Liver (tissue), 9 donors: ENCODE measurements around the gene PARD6A. TPM values are rescaled to one million over a fixed set of nuclear protein-coding genes. Genes with fewer than 3 reads are reported as not detected.

Experiments used
- DNase-seq: peaks from one replicate; pipeline ENCODE4 v3.0.0-alpha.2; 2017; ENCODE audit warnings: low spot score
- H3K27ac ChIP-seq, 2 donors: one replicate each; pipeline ENCODE4 v1.7.0; 2013; ENCODE audit warnings: inconsistent platforms in 2 of 2, low read length in 2 of 2, control low read depth in 1 of 2, low read depth in 1 of 2, mild to moderate bottlenecking in 1 of 2
- H3K27me3 ChIP-seq, 4 donors: one replicate each; pipeline versions ENCODE4 v1.6.1 to v1.7.0; 2013; ENCODE audit warnings: low read length in 3 of 4, inconsistent platforms in 1 of 4, mild to moderate bottlenecking in 1 of 4, moderate library complexity in 1 of 4; ENCODE audit not compliant: control insufficient read depth in 4 of 4, insufficient read depth in 4 of 4
- H3K36me3 ChIP-seq, 4 donors: one replicate each; pipeline versions ENCODE4 v1.6.1 to v1.7.0; 2013; ENCODE audit warnings: low read length in 3 of 4, mild to moderate bottlenecking in 3 of 4, low read depth in 1 of 4, moderate library complexity in 1 of 4; ENCODE audit not compliant: control insufficient read depth in 4 of 4, insufficient read depth in 3 of 4
- H3K4me1 ChIP-seq, 4 donors: one replicate each; pipeline versions ENCODE4 v1.6.1 to v1.7.0; 2013; ENCODE audit warnings: low read length in 3 of 4, mild to moderate bottlenecking in 3 of 4, moderate library complexity in 1 of 4; ENCODE audit not compliant: control insufficient read depth in 4 of 4, insufficient read depth in 4 of 4
- H3K4me3 ChIP-seq, 3 donors: one replicate each; pipeline versions ENCODE4 v1.6.1 to v1.7.0; 2013; ENCODE audit warnings: low read length in 3 of 3, control low read depth in 1 of 3, low read depth in 1 of 3, mild to moderate bottlenecking in 1 of 3
- H3K9ac ChIP-seq, 2 donors: one replicate each; pipeline ENCODE4 v1.7.0; 2013; ENCODE audit warnings: low read length in 2 of 2, mild to moderate bottlenecking in 2 of 2, moderate library complexity in 2 of 2, control low read depth in 1 of 2, low read depth in 1 of 2
- H3K9me3 ChIP-seq, 4 donors: one replicate each; pipeline versions ENCODE4 v1.6.1 to v1.7.0; 2013; ENCODE audit warnings: low read length in 3 of 4; ENCODE audit not compliant: control insufficient read depth in 4 of 4
- EGR1 ChIP-seq, 2 donors: IDR thresholded peaks; 2 replicates each; pipeline ENCODE4 v1.6.1; 2016 to 2018; ENCODE audit warnings: antibody characterized with exemption in 2 of 2, low read depth in 2 of 2
- FOXA1 ChIP-seq: IDR thresholded peaks from 2 replicates; pipeline ENCODE4 v1.6.1; 2016; ENCODE audit warnings: antibody characterized with exemption
- GABPA ChIP-seq, 2 donors: IDR thresholded peaks in 1 of 2; conservative IDR thresholded peaks in 1 of 2; 2 replicates each; pipeline ENCODE4 v1.6.1; 2016; ENCODE audit warnings: antibody characterized with exemption in 2 of 2, mild to moderate bottlenecking in 1 of 2, moderate library complexity in 1 of 2
- HNF4A ChIP-seq, 2 donors: conservative IDR thresholded peaks; 2 replicates each; pipeline ENCODE4 v1.6.1; 2016; ENCODE audit warnings: antibody characterized with exemption in 2 of 2, mild to moderate bottlenecking in 2 of 2
- JUND ChIP-seq, 2 donors: IDR thresholded peaks; 2 replicates each; pipeline ENCODE4 v1.6.1; 2016; ENCODE audit warnings: antibody characterized with exemption in 2 of 2
- NR2F2 ChIP-seq: IDR thresholded peaks from 2 replicates; pipeline ENCODE4 v1.6.1; 2016; ENCODE audit warnings: antibody characterized with exemption
- RAD21 ChIP-seq, 2 donors: IDR thresholded peaks; 2 replicates each; pipeline ENCODE4 v1.6.1; 2016; ENCODE audit warnings: antibody characterized with exemption in 2 of 2, mild to moderate bottlenecking in 2 of 2
- REST ChIP-seq: IDR thresholded peaks from 2 replicates; pipeline ENCODE4 v1.6.1; 2016; ENCODE audit warnings: antibody characterized with exemption, mild to moderate bottlenecking
- RXRA ChIP-seq, 2 donors: IDR thresholded peaks; 2 replicates each; pipeline ENCODE4 v1.6.1; 2017 to 2018; ENCODE audit warnings: antibody characterized with exemption in 2 of 2, mild to moderate bottlenecking in 1 of 2
- SP1 ChIP-seq: IDR thresholded peaks from 2 replicates; pipeline ENCODE4 v1.6.1; 2018; ENCODE audit warnings: antibody characterized with exemption, mild to moderate bottlenecking
- TAF1 ChIP-seq: conservative IDR thresholded peaks from 2 replicates; pipeline ENCODE4 v1.6.1; 2016; ENCODE audit warnings: antibody characterized with exemption, mild to moderate bottlenecking
- YY1 ChIP-seq: IDR thresholded peaks from 2 replicates; pipeline ENCODE4 v1.6.1; 2016; ENCODE audit warnings: antibody characterized with exemption, mild to moderate bottlenecking
- ZBTB33 ChIP-seq: IDR thresholded peaks from 2 replicates; pipeline ENCODE4 v1.6.1; 2016; ENCODE audit warnings: antibody characterized with exemption
- WGBS: extraction: QIAGEN DNeasy Blood & Tissue Kit; methylation state at CpG from one replicate; pipeline ENCODE4 v1.1.7; 2013; 5-methylcytosine and 5-hydroxymethylcytosine counted together
- polyA plus RNA-seq, 2 donors: library from polyadenylated mRNA; stranded (reverse) in 1 of 2; unstranded in 1 of 2; fragments of 200-250 nt in 1 of 2; fragments of >200 nt in 1 of 2; fragmentation: Nextera tagmentation in 1 of 2; extraction: Ambion mirVana in 1 of 2; gene quantifications; one replicate each; pipeline versions ENCODE4 v1.2.1 to v1.2.3, GENCODE V29; 2013 to 2015
- total RNA-seq, 2 donors: library from RNA; depleted of rRNA; stranded (reverse); fragments of >200 nt; gene quantifications; one replicate each; pipeline ENCODE4 v1.2.3, GENCODE V29; 2014
- TF ChIP-seq, protein P1 (sequence below): IDR thresholded peaks from 2 replicates; pipeline ENCODE4 v1.6.1; 2016; ENCODE audit warnings: antibody characterized with exemption
- donor health status: healthy.
- donor health status: healthy.
- donor health status: healthy.
- donor health status: healthy.
- donor health status: healthy.

Gene PARD6A
- total and polyA plus RNA-seq, 4 donors: 0.42 to 2.4 (median 1.8) TPM

DNA sequence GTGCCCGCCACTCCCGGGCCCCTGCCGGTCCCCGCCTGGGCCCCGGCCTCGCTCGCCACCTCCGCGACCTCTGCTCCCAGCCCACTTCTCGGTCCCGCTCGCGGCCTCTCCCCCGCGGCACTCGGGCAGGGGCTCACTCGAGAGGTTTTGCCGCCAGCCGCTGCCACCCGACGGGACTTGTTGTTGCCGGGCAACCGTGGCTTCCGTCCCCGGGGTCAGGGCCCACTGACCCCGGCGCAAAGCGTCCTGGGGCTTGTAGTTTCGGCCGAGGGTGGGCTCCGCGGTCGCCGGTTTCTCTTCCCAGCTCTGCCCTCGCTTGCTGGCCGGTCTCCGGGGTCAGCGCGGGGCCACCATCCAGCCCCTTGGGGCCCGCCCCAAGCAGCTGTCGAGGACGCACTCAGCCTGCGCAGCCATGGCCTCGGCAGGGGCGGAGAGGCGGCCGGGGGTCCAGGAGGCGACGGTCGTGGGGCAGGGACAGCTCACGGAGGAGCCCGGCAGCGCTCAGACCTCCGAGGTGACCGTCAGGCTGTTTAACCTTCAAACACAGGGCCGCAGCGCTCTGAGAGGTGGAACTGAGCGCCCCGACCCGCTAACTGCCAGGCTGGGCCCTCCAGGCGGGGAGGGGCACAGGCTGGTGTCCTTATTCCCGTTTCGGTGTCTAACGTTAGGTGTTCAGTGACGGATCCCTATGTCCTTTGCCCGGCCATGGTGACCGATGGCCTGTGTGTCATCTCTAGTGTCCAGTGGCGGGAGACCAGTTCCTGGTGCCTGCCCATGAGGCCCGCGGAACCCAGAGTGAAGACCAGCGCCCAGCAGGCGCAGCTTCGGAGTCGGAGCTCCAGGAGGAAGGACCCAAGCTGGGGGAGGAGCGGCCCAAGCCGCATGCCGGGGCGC is 6.0 kb downstream of the PARD6A start, which contains the start of the genes C16orf86 and ENKD1:
C16orf86 (plus strand) TSS at position 256 of the 894 bp plus-strand sequence; CDS start at position 413, 157 bp downstream.
ENKD1 (minus strand) TSS at position 192 of the 894 bp plus-strand sequence. CDS start 308 bp downstream, outside the sequence.
- Histone ChIP-seq H3K9me3 (no peaks in the 10 kb centered on the region), H3K27me3 (no peaks in the 10 kb centered on the region), H3K36me3 (no peaks in the 10 kb centered on the region), H3K9ac (peak within 1 kb of the TSS; percentile 62 to 86), H3K4me3 (peak within 1 kb of the TSS; percentile 57 to 80 (median 70)), H3K4me1 (peaks cover 14 to 65% (median 45%) of the 10 kb centered on the region in 4 donors), H3K27ac (peak within 1 kb of the TSS; percentile 92 to 94)
- WGBS: 4% methylated on average over 78 of the region's 78 CpGs
- no peak for TF ChIP-seq SP1
- TF ChIP-seq NR2F2: peak; percentile 71
- peak in 1 of 2 donors; percentile 75 for TF ChIP-seq GABPA (IDR thresholded peaks at IDR 0.05 in 1 of 2, conservative IDR thresholded peaks at IDR 0.05 in 1 of 2)
- peak; percentile 10 for TF ChIP-seq YY1
- peak; percentile 81 for DNase-seq

DNA sequence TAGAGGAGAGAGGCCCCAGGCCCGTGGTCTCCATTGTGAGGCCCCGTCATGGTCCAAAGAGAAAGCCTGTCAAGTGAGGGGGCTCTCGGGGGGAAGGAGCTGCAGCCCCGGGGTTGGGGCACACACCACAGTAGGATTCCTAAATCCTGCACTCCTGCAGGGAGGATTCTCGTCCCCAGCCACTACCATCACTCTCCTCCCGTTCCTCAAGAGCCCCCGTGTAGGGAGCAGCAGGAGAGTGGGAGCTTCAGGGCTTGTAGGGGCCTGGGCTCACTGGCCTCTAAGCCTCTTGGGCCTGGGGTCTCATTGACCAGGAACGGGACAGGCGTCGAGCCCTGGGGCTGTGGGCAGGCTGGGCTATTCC is 6.7 kb downstream of the PARD6A start:
- Histone ChIP-seq H3K27ac (peak overlapping the region; percentile 92 to 94), H3K36me3 (no peaks in the 10 kb centered on the region), H3K9ac (peak overlapping the region; percentile 62 to 86), H3K4me1 (peaks cover 16 to 61% (median 43%) of the 10 kb centered on the region in 4 donors), H3K27me3 (no peaks in the 10 kb centered on the region), H3K4me3 (peak overlapping the region; percentile 57 to 80 (median 70)), H3K9me3 (no peaks in the 10 kb centered on the region)
- no peak for TF ChIP-seq FOXA1
- no peak for TF ChIP-seq RXRA (IDR thresholded peaks at IDR 0.05)
- TF ChIP-seq HNF4A (conservative IDR thresholded peaks at IDR 0.05): no peak
- TF ChIP-seq EGR1 (IDR thresholded peaks at IDR 0.05; ENCODE audit: low read depth in 2 of 2): no peak
- no peak for TF ChIP-seq JUND (IDR thresholded peaks at IDR 0.05)
- no peak for TF ChIP-seq REST
- no peak for TF ChIP-seq ZBTB33
- TF ChIP-seq RAD21 (IDR thresholded peaks at IDR 0.05): no peak
- TF ChIP-seq, protein P1, sequence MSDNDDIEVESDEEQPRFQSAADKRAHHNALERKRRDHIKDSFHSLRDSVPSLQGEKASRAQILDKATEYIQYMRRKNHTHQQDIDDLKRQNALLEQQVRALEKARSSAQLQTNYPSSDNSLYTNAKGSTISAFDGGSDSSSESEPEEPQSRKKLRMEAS: no peak
- no peak for TF ChIP-seq YY1
- TF ChIP-seq GABPA (IDR thresholded peaks at IDR 0.05 in 1 of 2, conservative IDR thresholded peaks at IDR 0.05 in 1 of 2): no peak
- no peak for TF ChIP-seq TAF1
- WGBS: 41% methylated on average over 10 of the region's 10 CpGs
- DNase-seq: no peak
